CD4-positive, alpha-beta T cell (primary cell): ENCODE measurements around the gene COL13A1. TPM values are rescaled to one million over a fixed set of nuclear protein-coding genes. Genes with fewer than 3 reads are reported as not detected.

Experiments used
- ATAC-seq: fragments of 200-7000 bp; cut with Tn5 transposase; one replicate; pipeline ENCODE4 v1.10.0; 2022; ENCODE audit warnings: mild to moderate bottlenecking; ENCODE audit not compliant: poor library complexity
- CTCF ChIA-PET: fragments of 350-600 bp; sonication (Branson Sonifier 250); formaldehyde crosslinking; loops from one replicate; lab custom pipeline; 2021; ENCODE audit warnings: antibody characterized with exemption, inconsistent platforms; lab: Charles Lee
- POLR2A ChIA-PET: fragments of 350-600 bp; sonication (Branson Sonifier 250); formaldehyde crosslinking; loops from one replicate; lab custom pipeline; 2021; ENCODE audit warnings: antibody characterized with exemption, inconsistent platforms; lab: Charles Lee
- DNase-seq, 14 experiments: peaks; one replicate each; pipeline ENCODE4 v3.0.0-alpha.2; 2013 to 2020; ENCODE audit warnings: mixed read lengths in 2 of 14
- H3K27ac ChIP-seq, 2 donors: one replicate each; pipeline versions ENCODE4 v1.5.1 to v1.7.0; 2013; ENCODE audit warnings: low read length in 2 of 2, low read depth in 1 of 2, mild to moderate bottlenecking in 1 of 2
- H3K27me3 ChIP-seq, 2 experiments: 1 replicate in 1 of 2; 2 replicates in 1 of 2; pipeline versions ENCODE4 v1.6.1 to v1.7.0; 2013; ENCODE audit warnings: low read length in 2 of 2, control low read depth in 1 of 2, mild to moderate bottlenecking in 1 of 2, moderate library complexity in 1 of 2; ENCODE audit not compliant: insufficient read depth in 2 of 2, control insufficient read depth in 1 of 2
- H3K36me3 ChIP-seq: one replicate; pipeline ENCODE4 v1.6.1; 2013; ENCODE audit warnings: low read length, control low read depth; ENCODE audit not compliant: insufficient read depth
- H3K4me1 ChIP-seq: one replicate; pipeline ENCODE4 v1.6.1; 2013; ENCODE audit warnings: low read length, control low read depth; ENCODE audit not compliant: insufficient read depth
- H3K4me3 ChIP-seq: one replicate; pipeline ENCODE4 v1.5.1; 2013; ENCODE audit warnings: mild to moderate bottlenecking, low read length, moderate library complexity
- H3K9me3 ChIP-seq, 2 experiments: 1 replicate in 1 of 2; 2 replicates in 1 of 2; pipeline versions ENCODE4 v1.6.1 to v1.7.0; 2013; ENCODE audit warnings: low read length in 2 of 2, mild to moderate bottlenecking in 2 of 2, control low read depth in 1 of 2, moderate library complexity in 1 of 2; ENCODE audit not compliant: control insufficient read depth in 1 of 2, insufficient read depth in 1 of 2
- H3K27ac Mint-ChIP-seq: one replicate; pipeline ENCODE4 v1.8.0; 2020; ENCODE audit warnings: mixed read lengths
- H3K27me3 Mint-ChIP-seq: one replicate; pipeline ENCODE4 v1.8.0; 2021; ENCODE audit warnings: mixed read lengths
- H3K36me3 Mint-ChIP-seq: one replicate; pipeline ENCODE4 v1.8.0; 2021; ENCODE audit warnings: low read depth, mixed read lengths
- H3K4me1 Mint-ChIP-seq: one replicate; pipeline ENCODE4 v1.8.0; 2021; ENCODE audit warnings: low read depth, mixed read lengths
- H3K4me3 Mint-ChIP-seq: one replicate; pipeline ENCODE4 v1.8.0; 2020; ENCODE audit warnings: mild to moderate bottlenecking, mixed read lengths
- H3K9me3 Mint-ChIP-seq: one replicate; pipeline ENCODE4 v1.8.0; 2020; ENCODE audit warnings: mixed read lengths
- intact Hi-C, 2 experiments: fragments of 100-400 bp; cut with DNase I in 1 of 2; cut with micrococcal nuclease in 1 of 2; formaldehyde crosslinking; loops; one replicate each; pipeline versions ENCODE4 v1.15.1 to v1.9.0; 2023 to 2025; cut with DNase I, micrococcal nuclease
- total RNA-seq, 174 experiments: library from RNA in 2 of 174; stranded (reverse) in 2 of 174; gene quantifications; one replicate each; pipeline ENCODE4 v1.2.3 and lab custom pipeline; 2021 to 2026
- TF ChIP-seq, protein P1 (sequence below): fragments of 200-600 bp; IDR thresholded peaks from one replicate; pipeline ENCODE4 v1.8.0; 2022; ENCODE audit warnings: antibody characterized with exemption, mild to moderate bottlenecking

The COL13A1 gene
- total RNA-seq, 2 experiments from 2014 or later: not detected

DNA sequence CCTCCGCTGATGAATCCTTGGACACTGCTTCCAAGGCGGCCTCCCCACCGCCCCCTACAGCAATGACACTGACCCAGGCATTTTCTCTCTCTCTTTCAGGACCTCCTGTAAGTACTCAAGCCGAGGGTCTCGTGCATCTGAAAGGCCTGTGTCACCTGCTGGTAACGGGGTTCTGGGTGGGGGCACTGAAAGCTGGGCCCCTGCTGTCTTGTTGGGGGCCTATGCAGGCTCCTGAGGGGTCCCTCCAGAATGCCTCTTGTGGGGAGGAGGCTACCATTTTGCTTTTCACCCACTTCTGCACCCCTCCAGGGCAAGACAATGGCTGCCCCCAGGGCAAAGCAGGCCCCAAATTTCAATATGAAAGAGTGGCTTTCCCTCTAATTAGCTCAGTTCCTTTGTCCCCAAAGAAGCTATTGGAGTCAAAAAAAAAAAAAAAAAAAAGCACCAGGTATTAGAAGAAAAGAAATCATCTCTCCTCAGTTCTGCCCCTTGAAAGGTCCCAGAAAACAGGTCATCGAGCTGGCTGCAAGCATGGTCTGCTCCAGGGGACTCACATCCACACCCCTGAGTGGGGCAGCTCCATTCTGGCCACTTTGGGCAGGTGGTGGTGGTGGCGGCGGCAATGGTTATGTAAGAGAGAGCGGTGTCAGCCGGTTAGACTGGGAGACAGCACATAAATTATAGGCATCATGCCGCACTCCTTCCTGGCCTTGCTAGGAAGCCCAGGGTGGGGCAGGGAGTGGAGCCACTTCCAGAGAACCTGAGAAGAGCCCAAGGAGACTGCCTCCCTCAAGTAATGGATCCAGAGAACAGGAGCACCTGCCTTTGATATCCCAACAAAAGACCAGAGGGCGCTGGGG is 66.2 kb downstream of the COL13A1 start:
- ATAC-seq: no peak
- no peaks in the 10 kb centered on the region for H3K4me1 Mint-ChIP-seq
- intact Hi-C loops: no loop called here
- no peak for DNase-seq
- no peak overlapping the region for H3K4me3 ChIP-seq
- no peaks in the 10 kb centered on the region for H3K27me3 ChIP-seq
- H3K27ac ChIP-seq: no peak overlapping the region
- H3K9me3 Mint-ChIP-seq: no peaks in the 10 kb centered on the region
- no peaks in the 10 kb centered on the region for H3K27me3 Mint-ChIP-seq
- H3K27ac Mint-ChIP-seq: no peak overlapping the region
- TF ChIP-seq, protein P1, sequence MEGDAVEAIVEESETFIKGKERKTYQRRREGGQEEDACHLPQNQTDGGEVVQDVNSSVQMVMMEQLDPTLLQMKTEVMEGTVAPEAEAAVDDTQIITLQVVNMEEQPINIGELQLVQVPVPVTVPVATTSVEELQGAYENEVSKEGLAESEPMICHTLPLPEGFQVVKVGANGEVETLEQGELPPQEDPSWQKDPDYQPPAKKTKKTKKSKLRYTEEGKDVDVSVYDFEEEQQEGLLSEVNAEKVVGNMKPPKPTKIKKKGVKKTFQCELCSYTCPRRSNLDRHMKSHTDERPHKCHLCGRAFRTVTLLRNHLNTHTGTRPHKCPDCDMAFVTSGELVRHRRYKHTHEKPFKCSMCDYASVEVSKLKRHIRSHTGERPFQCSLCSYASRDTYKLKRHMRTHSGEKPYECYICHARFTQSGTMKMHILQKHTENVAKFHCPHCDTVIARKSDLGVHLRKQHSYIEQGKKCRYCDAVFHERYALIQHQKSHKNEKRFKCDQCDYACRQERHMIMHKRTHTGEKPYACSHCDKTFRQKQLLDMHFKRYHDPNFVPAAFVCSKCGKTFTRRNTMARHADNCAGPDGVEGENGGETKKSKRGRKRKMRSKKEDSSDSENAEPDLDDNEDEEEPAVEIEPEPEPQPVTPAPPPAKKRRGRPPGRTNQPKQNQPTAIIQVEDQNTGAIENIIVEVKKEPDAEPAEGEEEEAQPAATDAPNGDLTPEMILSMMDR: no peak
- CTCF ChIA-PET: no interaction called here
- no peaks in the 10 kb centered on the region for H3K4me1 ChIP-seq
- H3K36me3 Mint-ChIP-seq: no peaks in the 10 kb centered on the region
- H3K4me3 Mint-ChIP-seq: no peak overlapping the region
- H3K9me3 ChIP-seq: peaks cover 0 to 3% of the 10 kb centered on the region in 2 experiments
- no peaks in the 10 kb centered on the region for H3K36me3 ChIP-seq
- POLR2A ChIA-PET: no interaction called here

DNA sequence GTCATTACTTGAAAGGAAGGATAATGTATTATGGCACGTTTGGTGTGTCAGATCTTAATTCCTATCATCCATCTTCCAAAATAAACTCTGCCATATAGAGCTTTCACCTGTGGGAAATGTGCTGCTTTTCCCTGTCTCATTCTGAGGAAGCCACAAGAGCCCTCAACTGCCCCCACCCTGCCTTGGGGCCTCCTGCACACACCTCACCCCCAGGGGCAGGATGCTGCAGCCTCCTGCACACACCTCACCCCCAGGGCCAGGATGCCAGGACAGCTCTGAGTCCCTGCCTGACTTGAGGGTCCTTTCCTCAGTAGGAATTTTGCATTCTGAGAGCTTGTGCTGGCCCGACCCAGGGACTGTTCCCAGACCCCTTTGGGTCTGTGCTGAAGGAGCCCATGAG is 67.1 kb downstream of the COL13A1 start:
- ChIA-PET CTCF (no interaction called here), POLR2A (no interaction called here)
- Histone ChIP-seq H3K36me3 (no peaks in the 10 kb centered on the region), H3K27ac (no peak overlapping the region), H3K4me3 (no peak overlapping the region), H3K4me1 (no peaks in the 10 kb centered on the region), H3K27me3 (no peaks in the 10 kb centered on the region), H3K9me3 (peaks cover 0 to 3% of the 10 kb centered on the region in 2 experiments)
- Mint-ChIP-seq H3K4me1 (no peaks in the 10 kb centered on the region), H3K36me3 (no peaks in the 10 kb centered on the region), H3K4me3 (no peak overlapping the region), H3K27me3 (no peaks in the 10 kb centered on the region), H3K9me3 (no peaks in the 10 kb centered on the region), H3K27ac (no peak overlapping the region)
- intact Hi-C loops: no loop called here
- no peak for ATAC-seq
- DNase-seq: no peak
- TF ChIP-seq, protein P1: no peak

DNA sequence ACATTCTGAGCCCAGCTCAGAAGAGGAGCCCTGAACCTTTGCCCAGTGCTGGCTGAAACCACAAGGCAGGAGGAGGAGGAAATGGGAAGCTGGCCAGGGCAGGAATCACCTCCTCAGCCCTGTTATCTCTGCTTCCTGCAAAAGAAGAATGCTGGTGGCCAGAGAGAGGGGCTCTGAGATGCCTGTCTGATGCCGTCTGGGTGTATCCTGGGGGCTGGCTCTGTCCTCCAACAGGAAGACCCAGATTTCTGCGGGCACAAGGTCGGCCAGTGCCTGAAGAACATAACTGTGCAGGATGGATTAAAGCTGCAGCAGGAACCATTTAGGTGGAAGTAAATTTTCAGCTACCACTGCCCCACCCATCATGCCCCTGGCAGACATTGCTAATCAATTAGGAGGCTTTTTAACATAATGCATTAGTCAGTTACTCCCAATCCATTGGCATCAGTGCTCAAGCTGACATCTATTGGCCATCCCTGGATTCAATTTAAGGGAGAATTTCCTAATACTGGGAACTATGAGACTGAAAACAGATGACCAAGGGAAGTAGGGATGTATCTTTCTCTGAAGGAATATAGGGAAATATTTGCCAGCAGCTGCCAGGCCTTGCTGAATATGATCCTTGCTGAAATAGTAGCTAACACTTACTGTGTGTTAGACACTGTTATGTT is 67.7 kb downstream of the COL13A1 start:
- Histone ChIP-seq H3K4me3 (no peak overlapping the region), H3K4me1 (no peaks in the 10 kb centered on the region), H3K9me3 (peaks cover 0 to 3% of the 10 kb centered on the region in 2 experiments), H3K36me3 (no peaks in the 10 kb centered on the region), H3K27me3 (no peaks in the 10 kb centered on the region), H3K27ac (no peak overlapping the region)
- Mint-ChIP-seq H3K27me3 (no peaks in the 10 kb centered on the region), H3K4me1 (no peaks in the 10 kb centered on the region), H3K27ac (no peak overlapping the region), H3K4me3 (no peak overlapping the region), H3K36me3 (no peaks in the 10 kb centered on the region), H3K9me3 (no peaks in the 10 kb centered on the region)
- TF ChIP-seq, protein P1: no peak
- CTCF ChIA-PET: no interaction called here
- DNase-seq (no peak), ATAC-seq (no peak)
- POLR2A ChIA-PET: no interaction called here
- intact Hi-C loops: no loop called here
